ENCODE results near the gene EGFR.

Gene EGFR

GRCh38 chr7:55245271-55245723, 226.5 kb downstream of the EGFR start:
- TF ChIP-seq, protein P1, sequence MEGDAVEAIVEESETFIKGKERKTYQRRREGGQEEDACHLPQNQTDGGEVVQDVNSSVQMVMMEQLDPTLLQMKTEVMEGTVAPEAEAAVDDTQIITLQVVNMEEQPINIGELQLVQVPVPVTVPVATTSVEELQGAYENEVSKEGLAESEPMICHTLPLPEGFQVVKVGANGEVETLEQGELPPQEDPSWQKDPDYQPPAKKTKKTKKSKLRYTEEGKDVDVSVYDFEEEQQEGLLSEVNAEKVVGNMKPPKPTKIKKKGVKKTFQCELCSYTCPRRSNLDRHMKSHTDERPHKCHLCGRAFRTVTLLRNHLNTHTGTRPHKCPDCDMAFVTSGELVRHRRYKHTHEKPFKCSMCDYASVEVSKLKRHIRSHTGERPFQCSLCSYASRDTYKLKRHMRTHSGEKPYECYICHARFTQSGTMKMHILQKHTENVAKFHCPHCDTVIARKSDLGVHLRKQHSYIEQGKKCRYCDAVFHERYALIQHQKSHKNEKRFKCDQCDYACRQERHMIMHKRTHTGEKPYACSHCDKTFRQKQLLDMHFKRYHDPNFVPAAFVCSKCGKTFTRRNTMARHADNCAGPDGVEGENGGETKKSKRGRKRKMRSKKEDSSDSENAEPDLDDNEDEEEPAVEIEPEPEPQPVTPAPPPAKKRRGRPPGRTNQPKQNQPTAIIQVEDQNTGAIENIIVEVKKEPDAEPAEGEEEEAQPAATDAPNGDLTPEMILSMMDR (IDR thresholded peaks at IDR 0.05; ENCODE audit: extremely low read depth, insufficient read depth, missing control alignments), result no peak
- in situ Hi-C loops (cut with MboI; ENCODE audit: low pct_unique_long_range_greater_than_20kb, low sequenced_read_pairs, unreplicated experiment), result no loop called here
- DNase-seq (ENCODE audit: low spot score), result no peak

DNA sequence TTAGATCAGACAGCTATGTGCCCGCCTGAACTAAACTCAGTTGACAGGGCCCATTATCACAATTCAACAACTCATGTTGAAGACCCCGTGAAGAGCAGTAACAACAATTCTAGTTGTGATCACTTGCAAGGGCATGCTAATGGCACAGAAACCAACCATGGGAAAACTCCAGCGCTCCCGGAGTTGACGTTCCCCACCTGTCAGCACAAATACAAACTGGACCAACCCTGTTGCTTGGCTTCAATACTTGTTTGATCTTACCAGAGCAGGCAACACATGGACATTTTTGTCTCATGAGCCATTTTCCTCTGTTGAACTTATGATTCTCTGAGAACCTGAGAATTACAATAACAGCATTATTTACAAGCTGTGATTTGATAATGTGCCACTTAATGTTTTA, 227.4 kb downstream of the EGFR start:
- TF ChIP-seq, protein P1 (IDR thresholded peaks at IDR 0.05; ENCODE audit: extremely low read depth, insufficient read depth, missing control alignments), result no peak
- in situ Hi-C loops (cut with MboI; ENCODE audit: low pct_unique_long_range_greater_than_20kb, low sequenced_read_pairs, unreplicated experiment), result no loop called here
- DNase-seq (ENCODE audit: low spot score), result no peak

- TF ChIP-seq, protein P1 (IDR thresholded peaks at IDR 0.05; ENCODE audit: extremely low read depth, insufficient read depth, missing control alignments), result no peak
- DNase-seq (ENCODE audit: low spot score), result no peak
Measured at GRCh38 chr7:55247428-55247827, 228.6 kb downstream of the EGFR start.

DNA sequence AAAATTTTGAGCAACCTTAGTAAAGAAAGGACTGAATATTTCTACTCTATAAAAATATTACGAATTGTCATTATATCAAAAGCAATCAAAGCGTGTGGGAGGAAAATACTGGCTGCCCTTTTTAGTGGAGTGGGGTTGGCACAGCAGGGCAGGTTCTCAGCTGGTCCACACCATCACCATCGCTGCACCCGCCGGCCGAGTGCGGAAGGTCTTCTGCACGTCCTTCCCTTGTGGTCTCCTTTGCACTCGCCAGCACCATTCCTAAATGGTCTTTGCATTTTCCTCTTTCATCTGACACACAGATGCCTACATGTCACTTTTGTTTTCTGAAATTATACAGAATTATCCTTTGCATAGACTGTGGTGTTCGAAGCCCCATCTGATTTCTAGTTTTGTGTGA, 229.7 kb downstream of the EGFR start:
- in situ Hi-C loops (cut with MboI; ENCODE audit: low pct_unique_long_range_greater_than_20kb, low sequenced_read_pairs, unreplicated experiment), result no loop called here
- DNase-seq (ENCODE audit: low spot score), result no peak
- TF ChIP-seq, protein P1 (IDR thresholded peaks at IDR 0.05; ENCODE audit: extremely low read depth, insufficient read depth, missing control alignments), result no peak

More at GRCh38 chr7:55247428-55247827, 228.6 kb downstream of the EGFR start:
- in situ Hi-C loops (cut with MboI; ENCODE audit: low pct_unique_long_range_greater_than_20kb, low sequenced_read_pairs, unreplicated experiment), result no loop called here

GRCh38 chr7:55249332-55249731, 230.5 kb downstream of the EGFR start:
- DNase-seq (ENCODE audit: low spot score), result no peak
- in situ Hi-C loops (cut with MboI; ENCODE audit: low pct_unique_long_range_greater_than_20kb, low sequenced_read_pairs, unreplicated experiment), result no loop called here

GRCh38 chr7:55250313-55250712, 231.5 kb downstream of the EGFR start:
- DNase-seq (ENCODE audit: low spot score), result no peak
- in situ Hi-C loops (cut with MboI; ENCODE audit: low pct_unique_long_range_greater_than_20kb, low sequenced_read_pairs, unreplicated experiment), result no loop called here
- TF ChIP-seq, protein P1 (IDR thresholded peaks at IDR 0.05; ENCODE audit: extremely low read depth, insufficient read depth, missing control alignments), result peak; percentile 23

More at GRCh38 chr7:55249332-55249731, 230.5 kb downstream of the EGFR start:
- TF ChIP-seq, protein P1 (IDR thresholded peaks at IDR 0.05; ENCODE audit: extremely low read depth, insufficient read depth, missing control alignments), result no peak

DNA sequence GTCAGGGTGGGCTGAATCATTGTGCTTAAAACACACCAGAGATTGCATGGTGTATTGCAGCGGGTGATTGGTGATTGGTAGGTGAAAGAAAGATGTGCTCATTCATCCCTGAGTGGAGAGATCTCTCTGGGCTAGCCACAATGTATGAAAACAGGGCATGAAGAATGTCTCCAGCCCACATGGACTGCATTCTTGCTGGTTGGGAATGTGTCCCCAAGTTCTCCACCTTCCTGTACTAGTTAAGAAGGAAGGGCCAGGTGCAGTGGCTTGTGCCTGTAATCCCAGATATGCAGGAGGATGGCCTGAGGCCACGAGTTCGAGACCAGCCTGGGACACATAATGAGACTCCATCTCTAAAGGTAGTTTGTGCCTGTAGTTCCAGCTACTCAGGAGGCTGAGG, 232.5 kb downstream of the EGFR start:
- in situ Hi-C loops (cut with MboI; ENCODE audit: low pct_unique_long_range_greater_than_20kb, low sequenced_read_pairs, unreplicated experiment), result no loop called here
- DNase-seq (ENCODE audit: low spot score), result no peak
- TF ChIP-seq, protein P1 (IDR thresholded peaks at IDR 0.05; ENCODE audit: extremely low read depth, insufficient read depth, missing control alignments), result no peak
